Measurements from ENCODE around the gene ZNF346.

The ZNF346 gene

GRCh38 chr5:177103523-177104253 lies 81.2 kb downstream of the ZNF346 start:
- no peaks in the 10 kb centered on the region for H3K36me3 ChIP-seq
- no peak overlapping the region for H3K27ac ChIP-seq
- TF ChIP-seq Cebpa-rat (IDR thresholded peaks at IDR 0.05): no peak
- H3K27me3 ChIP-seq: peaks cover 0 to 6% (median 0%) of the 10 kb centered on the region in 11 experiments; a peak in 2 of 22 replicates
- no peaks in the 10 kb centered on the region for H3K9me3 ChIP-seq (replicated peaks in 1 of 11)
- H4K20me1 ChIP-seq: no peaks in the 10 kb centered on the region; a peak in 1 of 22 replicates
- no peak overlapping the region for H3K9ac ChIP-seq
- H3K4me2 ChIP-seq: no peak overlapping the region
- peaks cover 4 to 20% (median 19%) of the 10 kb centered on the region in 10 experiments; a peak in 17 of 20 replicates for H3K4me1 ChIP-seq
- no peak overlapping the region for H3K4me3 ChIP-seq

GRCh38 chr5:177105691-177106476 lies 83.4 kb downstream of the ZNF346 start:
- Histone ChIP-seq H3K4me3 (no peak overlapping the region), H3K4me2 (no peak overlapping the region), H4K20me1 (no peaks in the 10 kb centered on the region), H3K36me3 (no peaks in the 10 kb centered on the region), H3K9me3 (replicated peaks in 1 of 11) (no peaks in the 10 kb centered on the region), H3K27me3 (no peaks in the 10 kb centered on the region), H3K27ac (no peak overlapping the region), H3K9ac (no peak overlapping the region), H3K4me1 (no peaks in the 10 kb centered on the region; a peak in 1 of 20 replicates)
- no peak for TF ChIP-seq Cebpa-rat (IDR thresholded peaks at IDR 0.05)

GRCh38 chr5:177107159-177107558 lies 84.7 kb downstream of the ZNF346 start:
- no peak overlapping the region for H3K4me2 ChIP-seq
- H3K9ac ChIP-seq: no peak overlapping the region
- H3K4me1 ChIP-seq: no peaks in the 10 kb centered on the region; a peak in 1 of 20 replicates
- H3K27ac ChIP-seq: no peak overlapping the region
- H3K36me3 ChIP-seq: no peaks in the 10 kb centered on the region
- peaks cover 0 to 2% (median 0%) of the 10 kb centered on the region in 11 experiments; a peak in 1 of 22 replicates for H4K20me1 ChIP-seq
- H3K27me3 ChIP-seq: no peaks in the 10 kb centered on the region
- TF ChIP-seq Cebpa-rat (IDR thresholded peaks at IDR 0.05): no peak
- no peak overlapping the region for H3K4me3 ChIP-seq
- no peaks in the 10 kb centered on the region for H3K9me3 ChIP-seq (replicated peaks in 1 of 11)

GRCh38 chr5:177109810-177110209 lies 87.3 kb downstream of the ZNF346 start:
- H3K4me1 ChIP-seq: peaks cover 0 to 12% (median 9%) of the 10 kb centered on the region in 10 experiments; a peak in 13 of 20 replicates
- no peaks in the 10 kb centered on the region for H3K9me3 ChIP-seq (replicated peaks in 1 of 11)
- TF ChIP-seq Cebpa-rat (IDR thresholded peaks at IDR 0.05): no peak
- no peak overlapping the region for H3K4me3 ChIP-seq
- H4K20me1 ChIP-seq: peaks cover 0 to 13% (median 0%) of the 10 kb centered on the region in 11 experiments; a peak in 1 of 22 replicates
- H3K4me2 ChIP-seq: no peak overlapping the region
- no peak overlapping the region for H3K9ac ChIP-seq
- H3K36me3 ChIP-seq: no peaks in the 10 kb centered on the region
- no peaks in the 10 kb centered on the region for H3K27me3 ChIP-seq
- no peak overlapping the region for H3K27ac ChIP-seq

DNA sequence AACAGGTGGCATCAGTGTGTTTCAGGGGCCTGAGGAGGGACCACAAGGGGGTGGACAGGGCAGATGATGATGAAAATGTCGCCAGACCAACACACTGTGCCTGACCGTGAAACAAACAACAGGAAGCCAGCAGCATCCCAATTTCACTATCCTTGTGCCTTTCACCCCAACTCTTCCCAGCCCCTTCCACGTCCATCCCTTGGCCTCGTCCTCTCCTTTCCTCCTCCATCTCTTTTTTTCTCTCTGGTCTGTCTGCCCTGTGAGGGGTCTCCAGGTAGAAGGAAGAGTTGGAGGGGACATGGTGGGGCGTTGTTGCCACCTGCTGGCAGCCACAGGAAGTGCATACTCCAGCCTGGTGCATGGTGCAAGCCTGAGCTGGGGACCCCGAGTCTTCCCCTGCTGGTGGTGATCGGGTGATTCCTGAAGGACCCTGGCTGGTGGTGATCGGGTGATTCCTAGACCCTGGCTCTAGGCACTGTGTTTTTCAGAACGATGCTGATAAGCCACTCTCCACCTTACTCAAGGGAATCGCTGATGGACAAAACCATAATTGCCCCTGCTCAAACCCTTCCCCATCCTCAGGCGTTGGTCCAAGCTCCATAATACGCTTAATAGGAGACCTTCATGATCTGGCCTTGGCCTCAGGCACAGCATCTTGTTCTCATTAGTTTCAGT lies 89.4 kb downstream of the ZNF346 start:
- Histone ChIP-seq H4K20me1 (peaks cover 0 to 13% (median 0%) of the 10 kb centered on the region in 11 experiments; a peak in 1 of 22 replicates), H3K36me3 (no peaks in the 10 kb centered on the region), H3K27me3 (no peaks in the 10 kb centered on the region), H3K4me3 (no peak overlapping the region), H3K9me3 (replicated peaks in 1 of 11) (peaks cover 0 to 3% (median 0%) of the 10 kb centered on the region in 11 experiments; a peak in 2 of 22 replicates), H3K4me2 (no peak overlapping the region), H3K4me1 (peaks cover 0 to 16% (median 11%) of the 10 kb centered on the region in 10 experiments; a peak in 15 of 20 replicates), H3K9ac (no peak overlapping the region), H3K27ac (no peak overlapping the region)
- no peak for TF ChIP-seq Cebpa-rat (IDR thresholded peaks at IDR 0.05)

DNA sequence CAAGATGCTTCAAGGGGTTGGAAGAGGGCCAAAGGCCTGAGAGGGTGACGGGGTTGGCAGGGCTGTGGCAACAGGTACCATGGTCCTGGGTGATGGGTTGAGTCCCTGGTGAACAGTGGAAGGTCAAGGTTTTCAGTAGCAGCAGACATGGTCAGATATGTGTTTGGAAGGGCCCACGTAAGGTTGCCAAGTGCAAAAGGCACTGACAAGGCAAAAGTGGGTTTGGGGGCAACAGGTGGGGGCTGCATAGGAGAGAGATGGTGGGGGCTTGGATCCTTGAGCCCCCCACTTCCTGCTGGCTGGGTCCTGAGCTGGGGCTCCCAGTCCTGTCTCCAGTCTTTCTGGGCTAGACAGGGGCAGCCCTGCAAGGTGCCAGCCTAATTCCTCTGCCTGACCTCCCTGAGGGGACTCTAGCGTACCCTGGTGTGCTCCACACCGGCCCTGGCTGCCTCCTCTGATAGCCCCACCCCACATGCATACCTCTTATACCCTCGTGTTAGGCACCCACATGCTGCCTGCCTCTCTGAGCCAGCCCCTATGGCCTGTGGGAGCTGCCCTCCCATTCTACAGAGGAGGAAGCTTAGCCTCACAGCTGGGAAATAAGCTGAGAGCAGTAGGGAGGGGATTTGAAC lies 90.2 kb downstream of the ZNF346 start:
- no peak overlapping the region for H3K9ac ChIP-seq
- H3K4me2 ChIP-seq: no peak overlapping the region
- TF ChIP-seq Cebpa-rat (IDR thresholded peaks at IDR 0.05): no peak
- H3K9me3 ChIP-seq (replicated peaks in 1 of 11): peaks cover 0 to 10% (median 0%) of the 10 kb centered on the region in 11 experiments; a peak in 3 of 22 replicates
- H3K4me1 ChIP-seq: peaks cover 0 to 21% (median 11%) of the 10 kb centered on the region in 10 experiments; a peak in 16 of 20 replicates
- H3K27ac ChIP-seq: no peak overlapping the region
- no peaks in the 10 kb centered on the region for H3K27me3 ChIP-seq
- peaks cover 0 to 13% (median 0%) of the 10 kb centered on the region in 11 experiments; a peak in 1 of 22 replicates for H4K20me1 ChIP-seq
- H3K4me3 ChIP-seq: no peak overlapping the region
- no peaks in the 10 kb centered on the region for H3K36me3 ChIP-seq

- no peak for TF ChIP-seq Cebpa-rat (IDR thresholded peaks at IDR 0.05)
- peaks cover 0 to 13% (median 0%) of the 10 kb centered on the region in 11 experiments; a peak in 1 of 22 replicates for H4K20me1 ChIP-seq
- H3K27ac ChIP-seq: peak overlapping the region in 2 of 11 experiments; percentile 23 to 44; a peak in 2 of 22 replicates
- H3K4me2 ChIP-seq: peak overlapping the region in 4 of 11 experiments; percentile 13 to 66 (median 46); a peak in 5 of 22 replicates
- H3K9ac ChIP-seq: peak overlapping the region in 3 of 11 experiments; percentile 5 to 33 (median 10); a peak in 1 of 22 replicates
- peaks cover 0 to 12% (median 0%) of the 10 kb centered on the region in 11 experiments; a peak in 3 of 22 replicates for H3K9me3 ChIP-seq (replicated peaks in 1 of 11)
- H3K36me3 ChIP-seq: no peaks in the 10 kb centered on the region
- H3K4me3 ChIP-seq: no peak overlapping the region
- no peaks in the 10 kb centered on the region for H3K27me3 ChIP-seq
- peaks cover 0 to 21% (median 11%) of the 10 kb centered on the region in 10 experiments; a peak in 16 of 20 replicates for H3K4me1 ChIP-seq
Measured at GRCh38 chr5:177113566-177114424, 91.3 kb downstream of the ZNF346 start.

All from BLaER1 treated with 17β-estradiol and CSF1 and Interleukin-3, amounts not matched to agents 10 nM and 100 nM (cell line).